Suppressor macrophage (primary cell): ENCODE measurements around the gene AMDHD1.

ENCODE experiments used
- DNase-seq, 4 experiments: peaks; one replicate each; pipeline ENCODE4 v3.0.0-alpha.2; 2020 to 2022
- total RNA-seq, 17 experiments: gene quantifications; one replicate each; lab custom pipeline; 2026; ENCODE audit warnings: mixed read lengths in 6 of 17, inconsistent platforms in 3 of 17; lab: John Stamatoyannopoulos, UW

AMDHD1 gene, protein sequence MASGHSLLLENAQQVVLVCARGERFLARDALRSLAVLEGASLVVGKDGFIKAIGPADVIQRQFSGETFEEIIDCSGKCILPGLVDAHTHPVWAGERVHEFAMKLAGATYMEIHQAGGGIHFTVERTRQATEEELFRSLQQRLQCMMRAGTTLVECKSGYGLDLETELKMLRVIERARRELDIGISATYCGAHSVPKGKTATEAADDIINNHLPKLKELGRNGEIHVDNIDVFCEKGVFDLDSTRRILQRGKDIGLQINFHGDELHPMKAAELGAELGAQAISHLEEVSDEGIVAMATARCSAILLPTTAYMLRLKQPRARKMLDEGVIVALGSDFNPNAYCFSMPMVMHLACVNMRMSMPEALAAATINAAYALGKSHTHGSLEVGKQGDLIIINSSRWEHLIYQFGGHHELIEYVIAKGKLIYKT
- total RNA-seq: 4.6 to 35.7 (median 12.2) reads per million in 17 experiments

- peak; percentile 64 to 84 (median 72) for DNase-seq
Observed at GRCh38 chr12:95943330-95943842, at the start of gene AMDHD1. Gene AMDHD1 (plus strand): TSS chr12:95943331. CDS start chr12:95943399, 68 bp downstream.

DNA sequence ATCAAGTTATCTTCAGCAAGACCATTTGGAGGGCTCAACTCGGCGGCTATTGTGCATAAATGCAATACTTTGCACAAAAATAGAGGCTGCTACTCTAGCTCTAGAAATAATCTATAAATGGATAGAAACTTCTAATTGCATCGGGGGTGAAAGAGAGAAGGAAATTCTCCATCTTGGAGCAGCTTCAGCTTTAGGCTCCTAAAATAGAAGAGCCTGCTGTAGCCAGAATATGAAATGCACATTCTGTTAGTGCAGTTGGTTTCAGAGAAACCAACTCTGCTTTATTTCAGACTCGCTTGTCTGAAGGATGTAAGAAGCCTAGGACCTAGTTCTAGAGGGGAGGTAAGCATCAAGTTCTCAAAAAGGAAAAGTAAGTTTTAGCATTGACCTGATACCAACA is 46.3 kb upstream of the AMDHD1 start:
- DNase-seq: no peak

DNA sequence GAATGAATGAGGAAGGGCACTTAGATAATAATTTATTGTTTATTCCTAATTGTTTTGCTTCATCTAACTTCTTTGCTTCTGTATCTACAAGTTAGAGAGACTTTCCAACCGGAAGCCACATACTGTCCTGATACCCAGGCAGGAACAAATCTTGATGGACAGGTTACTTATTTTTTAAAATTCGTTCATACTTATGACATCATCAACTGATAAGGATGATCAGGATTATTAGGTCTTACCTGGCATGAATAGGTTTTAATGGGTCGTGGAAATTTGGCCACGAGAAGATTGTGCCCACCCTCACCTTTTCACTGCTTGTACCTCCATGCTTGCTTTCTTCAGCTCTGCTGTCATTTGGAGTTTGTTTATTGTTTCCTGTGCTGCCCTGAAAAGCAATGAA is 45.0 kb upstream of the AMDHD1 start:
- no peak for DNase-seq

- DNase-seq: no peak
Observed at GRCh38 chr12:95908573-95908972, 34.6 kb upstream of the AMDHD1 start.

GRCh38 chr12:95909871-95910270 is 33.3 kb upstream of the AMDHD1 start:
- DNase-seq: no peak

GRCh38 chr12:95918194-95918993 is 24.7 kb upstream of the AMDHD1 start:
- peak; percentile 64 to 85 (median 75) for DNase-seq

GRCh38 chr12:95919110-95919509 is 24.0 kb upstream of the AMDHD1 start:
- DNase-seq: no peak

DNA sequence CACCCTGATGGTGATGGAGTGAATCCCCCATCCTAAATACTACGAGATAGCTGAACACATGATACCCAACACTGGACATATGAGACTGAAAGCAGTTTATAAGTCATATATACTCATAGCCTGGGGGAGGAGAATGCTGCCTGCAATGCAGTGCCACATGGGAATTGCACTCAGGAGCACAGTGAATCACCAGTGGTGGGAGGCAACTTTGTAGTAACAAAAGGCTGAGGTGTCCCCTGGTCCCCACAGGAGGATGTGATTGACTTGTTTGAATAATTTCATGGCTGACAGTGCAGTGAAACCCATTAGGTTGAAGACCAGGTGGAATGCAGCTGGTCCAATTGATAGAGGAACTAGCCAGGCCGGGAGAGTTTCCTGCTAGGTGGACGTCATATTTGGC is 20.9 kb upstream of the AMDHD1 start:
- peak; percentile 30 to 58 (median 38) for DNase-seq

- DNase-seq: no peak
Observed at GRCh38 chr12:95940514-95940913, 2.6 kb upstream of the AMDHD1 start.

DNA sequence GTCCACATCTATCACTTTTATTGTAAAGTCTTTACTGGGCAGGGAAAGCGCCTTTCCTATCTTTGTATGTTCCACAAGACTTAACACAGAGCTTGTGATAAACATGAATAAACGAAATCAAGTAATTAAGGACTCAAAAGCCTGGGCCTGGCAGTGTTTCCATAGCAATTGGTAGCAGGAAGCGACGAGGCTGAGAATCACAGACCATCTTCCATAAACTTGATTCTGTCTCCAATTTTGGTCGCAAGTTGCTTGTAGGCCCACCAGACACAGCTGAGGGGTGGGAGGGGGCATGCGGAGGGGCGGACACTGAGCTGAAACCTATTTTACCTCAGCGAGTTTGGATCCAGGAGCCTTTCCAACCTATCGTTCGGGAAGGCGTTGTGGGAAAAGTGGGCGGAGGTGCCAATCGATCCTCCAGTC is 1.0 kb upstream of the AMDHD1 start:
- DNase-seq: peak in 3 of 4 experiments; percentile 11 to 15 (median 15)

DNA sequence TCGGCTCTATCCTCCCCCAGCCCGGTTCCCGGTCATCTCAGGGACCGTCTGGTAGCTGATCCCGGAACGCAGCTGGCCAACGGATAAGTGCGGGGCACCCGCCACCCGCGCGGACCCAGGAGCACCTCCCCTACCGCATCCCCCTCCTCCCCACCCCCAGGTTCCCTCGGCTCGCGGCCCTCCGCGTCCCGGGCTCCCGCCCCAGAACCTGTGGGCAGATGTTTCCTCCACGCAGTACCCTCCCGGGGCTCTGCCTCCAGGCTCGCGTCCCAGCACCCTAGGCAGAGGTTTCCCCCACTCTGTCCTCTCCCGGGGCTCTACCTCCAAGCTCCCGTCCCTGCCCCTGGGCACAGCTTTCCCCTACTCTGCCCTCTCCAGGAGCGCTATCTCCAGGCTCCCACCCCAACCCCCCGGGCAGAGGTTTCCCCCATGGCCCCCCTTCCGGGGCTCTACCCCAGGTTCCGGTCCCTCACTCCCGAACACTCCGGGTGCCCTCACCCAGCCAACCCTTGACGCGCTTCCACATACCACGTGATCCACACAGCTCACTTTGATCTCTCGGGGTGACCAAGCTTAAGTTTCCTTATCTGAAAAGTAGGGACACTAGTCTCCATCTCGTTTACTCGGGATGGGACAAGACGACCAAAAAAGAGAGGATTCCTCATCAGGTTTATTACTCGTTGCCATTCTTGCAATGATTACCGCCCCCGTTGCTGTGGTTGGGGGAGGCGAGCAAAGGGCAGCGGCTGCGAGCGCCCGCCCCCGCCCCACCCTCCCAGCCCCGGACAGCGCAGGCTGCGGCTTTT is 404 bp upstream of the AMDHD1 start, which contains the start of gene CCDC38:
Gene CCDC38, minus strand, starts transcription at position 91 of the 806 bp plus-strand sequence. CDS start 6,105 bp downstream, outside the sequence.
- DNase-seq: peak; percentile 81 to 90 (median 89)

GRCh38 chr12:95944108-95944704 is 1.1 kb downstream of the AMDHD1 start:
- no peak for DNase-seq

DNA sequence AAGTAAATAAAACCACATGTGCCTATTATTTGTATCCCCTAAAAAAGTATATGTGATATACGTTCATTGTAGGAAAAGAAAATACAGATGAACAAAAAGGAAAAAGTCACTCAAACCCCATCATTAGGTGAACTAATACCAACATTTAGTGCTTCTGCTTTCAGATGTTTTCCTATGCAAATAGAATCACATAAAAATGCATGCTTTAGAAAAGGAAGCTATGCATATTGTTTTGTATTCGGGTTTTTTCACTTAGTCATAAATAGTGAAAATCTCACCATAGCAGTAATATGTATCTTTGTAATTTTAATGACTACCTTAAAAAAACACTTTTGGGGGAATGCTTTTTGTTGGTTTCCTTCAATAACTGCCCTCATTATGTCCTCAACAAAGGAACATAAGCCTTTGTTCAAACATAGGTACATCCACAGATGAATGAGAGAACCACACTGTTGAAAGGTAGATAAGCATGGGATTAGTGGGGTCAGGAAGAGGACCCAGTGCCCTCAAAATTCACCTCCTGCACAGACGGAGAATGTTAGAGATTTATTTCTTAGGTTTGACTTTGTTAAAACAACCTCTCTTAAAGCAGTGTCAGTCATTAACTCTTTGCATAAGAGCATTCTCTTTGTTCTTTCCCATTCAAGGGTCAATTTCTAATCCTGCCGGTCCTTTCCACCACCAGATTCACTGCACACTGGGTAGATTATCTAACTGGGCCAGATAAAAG is 6.5 kb downstream of the AMDHD1 start:
- DNase-seq: no peak

GRCh38 chr12:95951515-95951914 is 8.4 kb downstream of the AMDHD1 start:
- DNase-seq: peak; percentile 10 to 82 (median 58)

DNA sequence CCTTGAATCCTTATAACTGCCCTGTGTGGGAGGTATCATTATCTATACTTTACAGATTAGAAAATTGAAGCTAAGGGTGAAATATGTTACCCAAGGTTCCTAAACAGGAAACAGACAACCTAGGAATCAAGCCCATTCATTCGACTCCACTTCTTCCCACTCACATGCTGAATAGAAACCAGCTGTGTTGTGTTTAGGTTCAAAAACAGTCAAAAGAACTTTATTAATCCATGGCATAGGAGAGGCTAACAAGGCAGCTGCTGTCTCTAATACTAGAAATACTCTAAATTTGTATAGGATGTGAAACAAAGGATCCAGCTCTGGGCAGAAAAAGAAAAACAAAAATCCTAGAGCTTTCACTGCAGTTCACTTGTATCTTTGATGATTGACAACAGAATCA is 9.9 kb downstream of the AMDHD1 start:
- peak in 3 of 4 experiments; percentile 13 to 37 (median 20) for DNase-seq

DNA sequence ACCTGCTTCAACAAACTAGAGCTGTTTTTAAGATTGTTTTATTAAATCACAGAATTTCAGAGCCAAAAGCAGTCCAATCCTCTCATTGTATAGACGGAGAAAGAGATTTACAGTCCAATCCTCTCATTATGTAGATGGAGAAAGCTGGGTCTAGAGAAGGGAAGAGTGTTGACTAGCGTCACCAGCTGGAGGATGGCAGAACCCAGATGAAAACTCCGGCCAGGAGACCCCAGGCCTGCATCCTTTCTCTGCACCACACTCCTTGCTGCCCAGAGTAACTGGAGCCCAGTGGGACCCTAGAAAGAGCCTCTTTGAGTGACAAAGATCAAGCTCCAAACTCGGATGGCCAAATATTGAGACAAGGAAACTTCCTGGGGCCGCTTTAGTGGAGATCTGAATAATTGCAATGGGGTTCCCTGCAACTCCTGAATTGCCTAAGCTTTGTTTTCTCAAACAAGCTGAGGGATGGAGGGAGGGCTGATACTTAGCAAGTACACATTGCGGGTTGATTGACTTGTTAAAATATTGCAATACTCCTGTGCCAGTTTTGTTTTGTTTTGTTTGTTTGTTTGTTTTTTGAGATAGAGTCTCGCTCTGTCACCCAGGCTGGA is 12.5 kb downstream of the AMDHD1 start:
- DNase-seq: no peak

DNA sequence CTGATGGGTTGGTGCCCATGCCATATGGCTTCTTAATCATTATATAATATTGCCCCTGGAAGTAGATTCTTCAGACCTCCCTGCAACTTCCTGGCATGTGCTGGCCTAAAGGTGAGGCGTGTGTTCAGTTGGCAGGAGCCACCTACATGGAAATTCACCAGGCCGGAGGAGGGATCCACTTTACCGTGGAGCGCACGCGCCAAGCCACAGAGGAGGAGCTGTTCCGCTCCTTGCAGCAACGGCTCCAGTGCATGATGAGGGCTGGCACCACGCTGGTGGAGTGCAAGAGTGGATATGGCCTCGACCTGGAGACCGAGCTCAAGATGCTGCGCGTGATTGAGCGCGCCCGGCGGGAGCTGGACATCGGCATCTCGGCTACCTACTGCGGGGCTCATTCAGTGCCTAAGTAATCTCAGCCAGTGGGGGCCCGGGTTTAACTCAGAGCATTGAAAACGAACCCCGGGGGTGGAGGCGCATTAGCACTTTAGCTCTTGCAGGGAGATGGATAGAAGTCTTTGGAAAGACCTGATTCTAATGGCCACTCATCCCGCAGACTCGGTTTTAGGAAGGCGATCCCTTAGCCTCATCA is 13.5 kb downstream of the AMDHD1 start:
- no peak for DNase-seq

GRCh38 chr12:95959107-95959506 is 16.0 kb downstream of the AMDHD1 start:
- DNase-seq: peak; percentile 25 to 55 (median 44)

DNA sequence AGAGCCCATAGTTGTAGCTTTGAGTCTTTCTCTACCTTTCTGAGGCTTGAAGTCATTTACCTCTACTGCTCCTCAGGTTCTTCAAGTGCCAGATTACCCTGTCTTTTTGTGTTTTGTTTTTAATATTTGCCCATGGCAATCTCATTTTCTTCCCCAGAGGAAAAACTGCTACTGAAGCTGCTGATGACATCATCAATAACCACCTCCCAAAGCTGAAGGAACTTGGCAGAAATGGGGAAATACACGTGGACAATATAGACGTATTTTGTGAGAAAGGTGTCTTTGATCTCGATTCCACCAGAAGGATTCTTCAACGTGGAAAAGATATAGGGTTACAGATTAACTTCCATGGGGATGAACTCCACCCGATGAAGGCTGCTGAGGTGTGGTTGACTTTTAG is 17.1 kb downstream of the AMDHD1 start:
- peak in 2 of 4 experiments; percentile 17 to 20 for DNase-seq

- DNase-seq: no peak
Observed at GRCh38 chr12:95962222-95962621, 19.1 kb downstream of the AMDHD1 start.
